Activated naive CD8-positive, alpha-beta T cell treated with anti-CD3 and anti-CD28 coated beads, Interleukin-2, amount 10 ng/mL, durations not matched to agents 7 days and 5 days (primary cell): ENCODE data around the gene KCNAB2. TPM values are rescaled to one million over a fixed set of nuclear protein-coding genes. Genes with fewer than 3 reads are reported as not detected.

Source experiments
- ATAC-seq: fragments of 150-1000 bp; cut with Tn5 transposase; one replicate; pipeline ENCODE4 v1.10.0; 2021; ENCODE audit warnings: low read depth, moderate library complexity
- POLR2A ChIA-PET: fragments of 350-600 bp; sonication (Branson Sonifier 250); formaldehyde crosslinking; loops from one replicate; lab custom pipeline; 2021; ENCODE audit warnings: antibody characterized with exemption; lab: Charles Lee
- DNase-seq: peaks from one replicate; pipeline ENCODE4 v3.0.0; 2021
- H3K27ac Mint-ChIP-seq: one replicate; pipeline ENCODE4 v1.8.0; 2022; ENCODE audit warnings: mild to moderate bottlenecking, mixed read lengths
- H3K27me3 Mint-ChIP-seq: one replicate; pipeline ENCODE4 v1.8.0; 2022; ENCODE audit warnings: mild to moderate bottlenecking, moderate library complexity, mixed read lengths
- H3K36me3 Mint-ChIP-seq: one replicate; pipeline ENCODE4 v1.8.0; 2021; ENCODE audit warnings: mild to moderate bottlenecking, mixed read lengths
- H3K4me1 Mint-ChIP-seq: one replicate; pipeline ENCODE4 v1.8.0; 2021; ENCODE audit warnings: mixed read lengths
- H3K4me3 Mint-ChIP-seq: one replicate; pipeline ENCODE4 v1.8.0; 2022; ENCODE audit warnings: mild to moderate bottlenecking, moderate library complexity, mixed read lengths
- H3K9me3 Mint-ChIP-seq: one replicate; pipeline ENCODE4 v1.8.0; 2021; ENCODE audit warnings: mixed read lengths
- total RNA-seq, 2 experiments: library from RNA; stranded (reverse); gene quantifications; one replicate each; pipeline ENCODE4 v1.2.3, GENCODE V29; 2021

The KCNAB2 gene
- total RNA-seq, 2 experiments from 2014 or later: 290 to 307 TPM

DNA sequence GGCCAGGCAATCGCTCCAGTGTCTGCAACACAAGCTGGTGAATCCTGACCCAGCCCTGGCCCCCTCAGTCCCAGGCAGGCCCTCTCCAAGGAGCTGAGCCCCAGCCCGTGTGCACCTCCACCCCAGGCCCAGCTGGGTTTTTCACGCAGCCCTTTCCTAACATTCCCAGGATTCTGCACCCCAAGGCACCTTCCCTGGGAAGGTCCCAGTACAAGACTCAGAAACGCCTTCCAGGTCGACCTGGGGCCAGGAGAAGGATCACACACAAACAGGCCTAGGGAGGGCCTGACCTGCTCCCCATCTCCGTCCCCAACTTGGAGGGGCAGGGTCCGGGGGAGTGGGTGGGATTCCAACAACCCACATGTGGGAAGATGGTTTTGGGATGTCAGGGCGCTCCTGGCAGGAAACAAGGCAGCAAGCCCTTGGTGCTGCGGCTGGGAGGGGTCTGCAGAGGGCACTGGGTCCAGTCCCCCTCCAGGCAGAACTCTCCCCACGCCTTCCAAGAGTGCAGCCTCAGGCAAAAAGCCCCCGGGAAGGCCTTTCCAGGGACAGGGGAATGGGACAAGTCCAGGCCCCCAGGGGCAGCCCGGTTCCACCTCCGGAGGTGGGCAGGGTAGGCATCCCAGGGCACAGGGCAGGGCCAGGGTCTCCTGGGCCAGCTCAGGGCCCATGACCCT is 58.3 kb downstream of the KCNAB2 start:
- Mint-ChIP-seq H3K9me3 (peaks cover 3% of the 10 kb centered on the region), H3K36me3 (no peaks in the 10 kb centered on the region), H3K4me1 (peaks cover 1% of the 10 kb centered on the region), H3K27ac (no peak overlapping the region), H3K4me3 (no peak overlapping the region), H3K27me3 (no peaks in the 10 kb centered on the region)
- POLR2A ChIA-PET: no interaction called here
- DNase-seq (peak; percentile 20), ATAC-seq (no peak)

DNA sequence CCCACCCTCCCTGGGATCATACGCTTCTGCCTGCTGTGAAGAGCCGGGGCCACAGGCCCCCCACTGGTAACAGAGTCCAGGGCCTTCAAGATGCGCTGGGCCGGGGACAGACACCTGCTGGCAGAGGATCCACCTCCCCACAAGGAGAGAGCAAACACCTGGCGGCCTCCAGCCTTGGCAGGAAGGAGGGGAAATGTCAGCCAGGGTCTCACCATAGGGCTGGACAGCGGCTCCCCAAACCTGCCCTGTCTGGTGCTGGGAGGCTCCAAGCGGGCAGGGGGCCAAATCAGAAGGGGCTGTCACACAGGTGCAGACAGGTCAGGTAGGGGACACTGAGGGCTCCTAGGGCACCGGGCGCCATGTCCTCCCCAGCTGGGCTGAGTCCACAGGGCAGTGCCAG is 58.9 kb downstream of the KCNAB2 start:
- Mint-ChIP-seq H3K27ac (no peak overlapping the region), H3K27me3 (no peaks in the 10 kb centered on the region), H3K9me3 (peaks cover 3% of the 10 kb centered on the region), H3K4me3 (no peak overlapping the region), H3K4me1 (peaks cover 1% of the 10 kb centered on the region), H3K36me3 (no peaks in the 10 kb centered on the region)
- no peak for DNase-seq
- POLR2A ChIA-PET: no interaction called here
- ATAC-seq: no peak

DNA sequence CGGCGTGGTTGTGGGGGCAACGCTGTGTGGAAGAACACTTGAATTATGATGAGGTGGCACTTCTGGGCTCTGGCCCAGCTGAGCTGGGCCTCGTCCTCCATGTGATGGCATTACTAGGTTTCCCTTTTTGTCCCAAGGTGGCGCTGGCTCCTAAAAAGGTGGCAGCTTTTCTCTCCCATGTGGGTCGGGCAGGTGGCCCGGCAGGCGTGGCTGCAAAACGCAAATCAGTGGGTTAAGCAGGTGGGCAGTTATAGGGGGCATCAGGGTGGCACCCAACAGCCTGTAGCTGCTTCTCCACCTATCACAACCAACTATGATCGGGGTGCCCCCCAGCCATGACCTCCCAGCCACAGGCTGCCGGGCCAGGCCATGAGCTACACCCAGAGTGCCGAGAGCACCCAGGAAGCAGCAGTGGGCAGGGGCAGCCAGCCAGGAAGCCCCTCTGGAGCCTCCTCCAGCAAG is 59.6 kb downstream of the KCNAB2 start:
- POLR2A ChIA-PET: no interaction called here
- Mint-ChIP-seq H3K36me3 (no peaks in the 10 kb centered on the region), H3K4me3 (no peak overlapping the region), H3K9me3 (peaks cover 3% of the 10 kb centered on the region), H3K27me3 (no peaks in the 10 kb centered on the region), H3K27ac (no peak overlapping the region), H3K4me1 (peaks cover 1% of the 10 kb centered on the region)
- no peak for ATAC-seq
- DNase-seq: no peak

- DNase-seq (no peak), ATAC-seq (no peak)
- Mint-ChIP-seq H3K27me3 (no peaks in the 10 kb centered on the region), H3K4me3 (no peak overlapping the region), H3K9me3 (peaks cover 3% of the 10 kb centered on the region), H3K4me1 (peaks cover 1% of the 10 kb centered on the region), H3K36me3 (no peaks in the 10 kb centered on the region), H3K27ac (no peak overlapping the region)
- POLR2A ChIA-PET: no interaction called here
Measured at GRCh38 chr1:6105763-6106162, 60.1 kb downstream of the KCNAB2 start.

DNA sequence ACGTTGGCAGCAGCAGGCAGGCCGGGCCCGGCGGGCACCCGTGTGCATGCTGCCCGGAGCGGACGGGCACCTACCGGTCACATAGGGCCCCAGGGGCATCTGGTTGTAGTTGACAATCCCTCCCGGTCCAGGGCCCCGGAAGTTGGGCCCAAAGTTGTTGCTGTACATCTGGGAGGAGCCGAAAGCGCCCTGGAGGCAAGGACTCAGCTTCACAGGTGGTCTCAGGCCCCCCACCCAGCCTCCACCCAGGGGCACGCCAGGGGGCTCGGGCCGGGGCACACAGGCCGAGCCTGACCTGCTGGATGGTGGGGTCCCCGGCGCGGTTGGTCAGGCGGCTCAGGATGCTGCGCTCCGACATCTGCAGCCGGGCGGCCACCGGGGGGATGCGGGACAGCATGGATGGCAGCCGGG is 60.6 kb downstream of the KCNAB2 start:
- Mint-ChIP-seq H3K36me3 (no peaks in the 10 kb centered on the region), H3K4me1 (no peaks in the 10 kb centered on the region), H3K27me3 (no peaks in the 10 kb centered on the region), H3K27ac (no peak overlapping the region), H3K9me3 (peaks cover 3% of the 10 kb centered on the region), H3K4me3 (no peak overlapping the region)
- POLR2A ChIA-PET: no interaction called here
- no peak for DNase-seq
- ATAC-seq: no peak

DNA sequence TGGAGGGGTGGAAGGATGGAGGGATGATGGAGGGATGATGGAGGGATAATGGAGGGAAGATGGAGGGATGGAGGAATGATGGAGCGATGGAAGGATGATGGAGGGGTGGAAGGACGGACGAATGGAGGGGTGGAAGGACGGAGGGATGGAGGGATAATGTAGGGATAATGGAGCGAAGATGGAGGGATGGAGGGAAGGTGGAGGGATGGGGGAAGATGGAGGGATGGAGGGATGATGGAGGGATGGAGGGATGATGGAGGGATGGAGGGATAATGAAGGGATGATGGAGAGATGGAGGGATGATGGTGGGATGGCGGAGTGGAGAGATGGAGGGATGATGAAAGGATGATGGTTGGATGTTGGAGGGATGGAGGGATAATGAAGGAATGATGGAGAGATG is 61.3 kb downstream of the KCNAB2 start:
- Mint-ChIP-seq H3K4me1 (no peaks in the 10 kb centered on the region), H3K27me3 (no peaks in the 10 kb centered on the region), H3K36me3 (no peaks in the 10 kb centered on the region), H3K9me3 (peaks cover 3% of the 10 kb centered on the region), H3K4me3 (no peak overlapping the region), H3K27ac (no peak overlapping the region)
- ATAC-seq (no peak), DNase-seq (no peak)
- POLR2A ChIA-PET: no interaction called here

- Mint-ChIP-seq H3K27me3 (no peaks in the 10 kb centered on the region), H3K27ac (no peak overlapping the region), H3K4me1 (no peaks in the 10 kb centered on the region), H3K36me3 (no peaks in the 10 kb centered on the region), H3K4me3 (no peak overlapping the region), H3K9me3 (peaks cover 3% of the 10 kb centered on the region)
- POLR2A ChIA-PET: no interaction called here
- no peak for ATAC-seq
- DNase-seq: no peak
Measured at GRCh38 chr1:6107409-6108356, 62.0 kb downstream of the KCNAB2 start.

- Mint-ChIP-seq H3K36me3 (no peaks in the 10 kb centered on the region), H3K4me1 (no peaks in the 10 kb centered on the region), H3K27me3 (no peaks in the 10 kb centered on the region), H3K9me3 (peaks cover 3% of the 10 kb centered on the region), H3K27ac (no peak overlapping the region), H3K4me3 (no peak overlapping the region)
- ATAC-seq (no peak), DNase-seq (no peak)
- POLR2A ChIA-PET: no interaction called here
Measured at GRCh38 chr1:6108476-6108875, 62.8 kb downstream of the KCNAB2 start.

DNA sequence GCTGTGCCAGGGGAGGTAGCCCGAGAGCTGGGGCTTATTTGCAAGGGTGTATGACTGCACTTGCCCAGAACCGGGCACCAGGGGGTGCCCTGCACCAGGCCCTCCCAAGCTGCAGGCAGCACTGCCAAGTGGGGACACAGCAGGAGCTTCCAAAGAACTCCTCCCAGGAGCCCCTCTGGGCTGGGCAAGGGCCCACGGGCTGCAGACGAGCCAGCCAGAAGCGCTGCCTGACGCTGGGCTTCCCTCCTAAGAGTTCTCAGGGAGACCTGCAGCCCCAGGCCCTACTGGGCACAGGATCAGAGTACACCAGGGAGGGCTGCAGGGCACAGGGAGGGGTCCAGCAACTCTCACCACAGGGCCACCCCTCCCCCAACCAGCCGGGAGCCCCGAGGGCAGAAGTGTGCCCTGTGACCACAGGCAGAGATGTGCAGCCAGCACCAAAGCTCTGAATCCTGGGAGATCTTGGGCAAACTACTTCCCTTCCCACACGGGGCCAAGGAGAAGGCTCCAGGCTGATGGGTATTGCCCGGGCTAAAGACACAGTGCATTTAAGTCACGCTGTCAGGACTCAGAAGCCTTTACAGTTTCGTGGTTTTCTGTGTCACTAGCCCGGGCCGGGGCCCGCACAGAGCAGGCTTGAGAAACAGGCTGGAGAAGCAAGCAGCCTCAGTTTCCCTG is 63.4 kb downstream of the KCNAB2 start:
- Mint-ChIP-seq H3K27ac (no peak overlapping the region), H3K4me3 (no peak overlapping the region), H3K4me1 (no peaks in the 10 kb centered on the region), H3K36me3 (no peaks in the 10 kb centered on the region), H3K9me3 (peaks cover 3% of the 10 kb centered on the region), H3K27me3 (no peaks in the 10 kb centered on the region)
- POLR2A ChIA-PET: no interaction called here
- peak; percentile 84 for ATAC-seq
- peak; percentile 59 for DNase-seq

GRCh38 chr1:6109688-6110087 is 64.0 kb downstream of the KCNAB2 start:
- Mint-ChIP-seq H3K4me3 (no peak overlapping the region), H3K9me3 (peaks cover 3% of the 10 kb centered on the region), H3K4me1 (no peaks in the 10 kb centered on the region), H3K27me3 (peaks cover 1% of the 10 kb centered on the region), H3K27ac (no peak overlapping the region), H3K36me3 (no peaks in the 10 kb centered on the region)
- peak; percentile 29 for DNase-seq
- no peak for ATAC-seq
- POLR2A ChIA-PET: no interaction called here

- POLR2A ChIA-PET: interaction anchor here (0.6 kb wide), 1 partner anchor 172 kb away, joined by 3 read pairs; no protein-coding TSS in a partner anchor
- Mint-ChIP-seq H3K9me3 (peaks cover 3% of the 10 kb centered on the region), H3K27ac (no peak overlapping the region), H3K36me3 (no peaks in the 10 kb centered on the region), H3K4me1 (no peaks in the 10 kb centered on the region), H3K4me3 (no peak overlapping the region), H3K27me3 (peaks cover 2% of the 10 kb centered on the region)
- DNase-seq: peak; percentile 4
- ATAC-seq: no peak
Measured at GRCh38 chr1:6110326-6110725, 64.6 kb downstream of the KCNAB2 start.

DNA sequence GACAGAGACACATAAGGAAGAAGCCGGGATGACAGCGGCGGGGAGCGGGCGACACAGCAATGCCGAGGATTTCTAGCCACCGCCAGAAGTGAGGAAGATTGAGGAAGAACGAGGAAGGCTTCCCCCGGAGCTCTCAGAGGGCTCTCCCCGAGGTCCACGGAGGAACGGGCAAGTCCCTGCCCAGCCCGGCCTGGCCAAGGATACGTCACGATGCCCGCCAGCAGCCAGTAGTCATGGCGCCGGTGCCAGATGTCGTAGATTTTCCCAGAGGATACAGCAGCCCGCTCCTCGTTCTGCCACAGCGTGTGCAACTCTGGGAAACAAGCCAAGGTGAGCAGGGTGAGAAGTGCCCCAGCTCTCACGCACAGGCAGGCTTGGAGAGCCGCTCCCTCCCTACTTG is 65.9 kb downstream of the KCNAB2 start:
- Mint-ChIP-seq H3K4me1 (no peaks in the 10 kb centered on the region), H3K36me3 (no peaks in the 10 kb centered on the region), H3K27ac (no peak overlapping the region), H3K9me3 (peaks cover 3% of the 10 kb centered on the region), H3K27me3 (peaks cover 2% of the 10 kb centered on the region), H3K4me3 (no peak overlapping the region)
- DNase-seq (no peak), ATAC-seq (no peak)
- POLR2A ChIA-PET: no interaction called here

GRCh38 chr1:6111991-6112689 is 66.5 kb downstream of the KCNAB2 start:
- DNase-seq: peak; percentile 6
- no peak for ATAC-seq
- POLR2A ChIA-PET: no interaction called here
- no peaks in the 10 kb centered on the region for H3K36me3 Mint-ChIP-seq
- H3K27ac Mint-ChIP-seq: no peak overlapping the region
- H3K27me3 Mint-ChIP-seq: peaks cover 7% of the 10 kb centered on the region
- H3K4me3 Mint-ChIP-seq: no peak overlapping the region
- H3K9me3 Mint-ChIP-seq: peaks cover 6% of the 10 kb centered on the region
- no peaks in the 10 kb centered on the region for H3K4me1 Mint-ChIP-seq
